Activated naive CD8-positive, alpha-beta T cell treated with anti-CD3 and anti-CD28 coated beads, Interleukin-2, amount 10 ng/mL, durations not matched to agents 7 days and 5 days (primary cell): ENCODE results near the gene HAUS7. TPM values are rescaled to one million over a fixed set of nuclear protein-coding genes. Genes with fewer than 3 reads are reported as not detected.

ENCODE experiments used
- ATAC-seq: fragments of 150-1000 bp; cut with Tn5 transposase; one replicate; pipeline ENCODE4 v1.10.0; 2021; ENCODE audit warnings: low read depth, moderate library complexity
- POLR2A ChIA-PET: fragments of 350-600 bp; sonication (Branson Sonifier 250); formaldehyde crosslinking; loops from one replicate; lab custom pipeline; 2021; ENCODE audit warnings: antibody characterized with exemption; lab: Charles Lee
- DNase-seq: peaks from one replicate; pipeline ENCODE4 v3.0.0; 2021
- H3K27ac Mint-ChIP-seq: one replicate; pipeline ENCODE4 v1.8.0; 2022; ENCODE audit warnings: mild to moderate bottlenecking, mixed read lengths
- H3K27me3 Mint-ChIP-seq: one replicate; pipeline ENCODE4 v1.8.0; 2022; ENCODE audit warnings: mild to moderate bottlenecking, moderate library complexity, mixed read lengths
- H3K36me3 Mint-ChIP-seq: one replicate; pipeline ENCODE4 v1.8.0; 2021; ENCODE audit warnings: mild to moderate bottlenecking, mixed read lengths
- H3K4me1 Mint-ChIP-seq: one replicate; pipeline ENCODE4 v1.8.0; 2021; ENCODE audit warnings: mixed read lengths
- H3K4me3 Mint-ChIP-seq: one replicate; pipeline ENCODE4 v1.8.0; 2022; ENCODE audit warnings: mild to moderate bottlenecking, moderate library complexity, mixed read lengths
- H3K9me3 Mint-ChIP-seq: one replicate; pipeline ENCODE4 v1.8.0; 2021; ENCODE audit warnings: mixed read lengths
- total RNA-seq, 2 experiments: library from RNA; stranded (reverse); gene quantifications; one replicate each; pipeline ENCODE4 v1.2.3, GENCODE V29; 2021

The HAUS7 gene
- total RNA-seq, 2 experiments from 2014 or later, result 35.4 to 36.5 TPM

- POLR2A ChIA-PET, result no interaction called here
- DNase-seq, result no peak
- ATAC-seq, result no peak
- Mint-ChIP-seq H3K9me3 (no peaks in the 10 kb centered on the region), H3K4me3 (no peak overlapping the region), H3K27me3 (no peaks in the 10 kb centered on the region), H3K4me1 (no peaks in the 10 kb centered on the region), H3K36me3 (no peaks in the 10 kb centered on the region), H3K27ac (no peak overlapping the region)
Measured at GRCh38 chrX:153481043-153481442, 10.7 kb upstream of the HAUS7 start.

GRCh38 chrX:153478746-153479145 is 8.4 kb upstream of the HAUS7 start:
- no peak overlapping the region for H3K27ac Mint-ChIP-seq
- ATAC-seq (no peak), DNase-seq (no peak)
- no peaks in the 10 kb centered on the region for H3K9me3 Mint-ChIP-seq
- H3K4me1 Mint-ChIP-seq, result no peaks in the 10 kb centered on the region
- H3K36me3 Mint-ChIP-seq, result no peaks in the 10 kb centered on the region
- no peak overlapping the region for H3K4me3 Mint-ChIP-seq
- POLR2A ChIA-PET, result no interaction called here
- H3K27me3 Mint-ChIP-seq, result no peaks in the 10 kb centered on the region

- Mint-ChIP-seq H3K4me3 (no peak overlapping the region), H3K27me3 (no peaks in the 10 kb centered on the region), H3K27ac (no peak overlapping the region), H3K4me1 (no peaks in the 10 kb centered on the region), H3K36me3 (no peaks in the 10 kb centered on the region), H3K9me3 (no peaks in the 10 kb centered on the region)
- POLR2A ChIA-PET, result no interaction called here
- ATAC-seq, result no peak
- DNase-seq, result no peak
Measured at GRCh38 chrX:153477901-153478300, 7.5 kb upstream of the HAUS7 start.

- POLR2A ChIA-PET, result no interaction called here
- Mint-ChIP-seq H3K4me1 (no peaks in the 10 kb centered on the region), H3K27me3 (no peaks in the 10 kb centered on the region), H3K27ac (no peak overlapping the region), H3K4me3 (no peak overlapping the region), H3K9me3 (no peaks in the 10 kb centered on the region), H3K36me3 (no peaks in the 10 kb centered on the region)
- DNase-seq, result no peak
- ATAC-seq, result no peak
Measured at GRCh38 chrX:153477364-153477857, 7.0 kb upstream of the HAUS7 start.

GRCh38 chrX:153476666-153477363 is 6.4 kb upstream of the HAUS7 start:
- Mint-ChIP-seq H3K36me3 (no peaks in the 10 kb centered on the region), H3K9me3 (no peaks in the 10 kb centered on the region), H3K27ac (no peak overlapping the region), H3K4me3 (no peak overlapping the region), H3K4me1 (no peaks in the 10 kb centered on the region), H3K27me3 (no peaks in the 10 kb centered on the region)
- DNase-seq (no peak), ATAC-seq (no peak)
- POLR2A ChIA-PET, result no interaction called here

- Mint-ChIP-seq H3K4me3 (no peak overlapping the region), H3K36me3 (no peaks in the 10 kb centered on the region), H3K27me3 (no peaks in the 10 kb centered on the region), H3K4me1 (no peaks in the 10 kb centered on the region), H3K9me3 (no peaks in the 10 kb centered on the region), H3K27ac (no peak overlapping the region)
- POLR2A ChIA-PET, result no interaction called here
- DNase-seq (no peak), ATAC-seq (no peak)
Measured at GRCh38 chrX:153475751-153476281, 5.4 kb upstream of the HAUS7 start.

- no peaks in the 10 kb centered on the region for H3K9me3 Mint-ChIP-seq
- POLR2A ChIA-PET, result no interaction called here
- no peak overlapping the region for H3K27ac Mint-ChIP-seq
- no peak overlapping the region for H3K4me3 Mint-ChIP-seq
- no peaks in the 10 kb centered on the region for H3K4me1 Mint-ChIP-seq
- no peaks in the 10 kb centered on the region for H3K36me3 Mint-ChIP-seq
- DNase-seq, result no peak
- no peak for ATAC-seq
- H3K27me3 Mint-ChIP-seq, result no peaks in the 10 kb centered on the region
Measured at GRCh38 chrX:153475271-153475670, 4.9 kb upstream of the HAUS7 start.

- Mint-ChIP-seq H3K9me3 (no peaks in the 10 kb centered on the region), H3K27ac (no peak overlapping the region), H3K4me1 (no peaks in the 10 kb centered on the region), H3K27me3 (no peaks in the 10 kb centered on the region), H3K4me3 (no peak overlapping the region), H3K36me3 (no peaks in the 10 kb centered on the region)
- ATAC-seq (no peak), DNase-seq (peak; percentile 47)
- POLR2A ChIA-PET, result no interaction called here
Measured at GRCh38 chrX:153474718-153475117, 4.3 kb upstream of the HAUS7 start.

GRCh38 chrX:153474266-153474665 is 3.9 kb upstream of the HAUS7 start:
- no peak for DNase-seq
- no peaks in the 10 kb centered on the region for H3K9me3 Mint-ChIP-seq
- no peaks in the 10 kb centered on the region for H3K36me3 Mint-ChIP-seq
- no peak overlapping the region for H3K27ac Mint-ChIP-seq
- H3K27me3 Mint-ChIP-seq, result no peaks in the 10 kb centered on the region
- no peak overlapping the region for H3K4me3 Mint-ChIP-seq
- no peaks in the 10 kb centered on the region for H3K4me1 Mint-ChIP-seq
- POLR2A ChIA-PET, result no interaction called here
- no peak for ATAC-seq

GRCh38 chrX:153473126-153473525 is 2.8 kb upstream of the HAUS7 start:
- ATAC-seq (no peak), DNase-seq (no peak)
- Mint-ChIP-seq H3K27ac (no peak overlapping the region), H3K36me3 (no peaks in the 10 kb centered on the region), H3K9me3 (no peaks in the 10 kb centered on the region), H3K4me3 (no peak overlapping the region), H3K27me3 (no peaks in the 10 kb centered on the region), H3K4me1 (peaks cover 3% of the 10 kb centered on the region)
- POLR2A ChIA-PET, result no interaction called here

GRCh38 chrX:153471663-153472280 is 1.4 kb upstream of the HAUS7 start:
- Mint-ChIP-seq H3K36me3 (no peaks in the 10 kb centered on the region), H3K4me3 (no peak overlapping the region), H3K9me3 (no peaks in the 10 kb centered on the region), H3K27me3 (no peaks in the 10 kb centered on the region), H3K27ac (no peak overlapping the region), H3K4me1 (peaks cover 3% of the 10 kb centered on the region)
- ATAC-seq, result no peak
- DNase-seq, result no peak
- POLR2A ChIA-PET, result interaction anchor here (0.6 kb wide), 2 partner anchors 439 to 464 kb away, joined by 4 to 5 read pairs; no protein-coding TSS in a partner anchor

- no peaks in the 10 kb centered on the region for H3K36me3 Mint-ChIP-seq
- H3K4me1 Mint-ChIP-seq, result peaks cover 3% of the 10 kb centered on the region
- no peaks in the 10 kb centered on the region for H3K9me3 Mint-ChIP-seq
- POLR2A ChIA-PET, result interaction anchor here (0.6 to 0.7 kb wide), 2 partner anchors 37 to 124 kb away, joined by 3 to 5 read pairs; no protein-coding TSS in a partner anchor
- DNase-seq, result peak; percentile 51
- peak; percentile 49 for ATAC-seq
- no peaks in the 10 kb centered on the region for H3K27me3 Mint-ChIP-seq
- peak overlapping the region; percentile 69 for H3K27ac Mint-ChIP-seq
- H3K4me3 Mint-ChIP-seq, result peak overlapping the region; percentile 84
Measured at GRCh38 chrX:153469811-153470410, 465 bp downstream of the HAUS7 start.

- H3K4me3 Mint-ChIP-seq, result no peak overlapping the region
Measured at GRCh38 chrX:153468008-153468580, 2.3 kb downstream of the HAUS7 start.

More at GRCh38 chrX:153468008-153468580, 2.3 kb downstream of the HAUS7 start:
- H3K27ac Mint-ChIP-seq, result no peak overlapping the region
- peaks cover 3% of the 10 kb centered on the region for H3K4me1 Mint-ChIP-seq
- ATAC-seq, result no peak
- no peaks in the 10 kb centered on the region for H3K36me3 Mint-ChIP-seq
- POLR2A ChIA-PET, result no interaction called here
- no peaks in the 10 kb centered on the region for H3K9me3 Mint-ChIP-seq
- H3K27me3 Mint-ChIP-seq, result no peaks in the 10 kb centered on the region
- no peak for DNase-seq
